A549 (cell line): Measurements from ENCODE around the gene DDN. TPM values are rescaled to one million over a fixed set of nuclear protein-coding genes. Genes with fewer than 3 reads are reported as not detected.
A peak's percentile ranks its signal among the peaks of the same experiment; 100 is the strongest.

Experiments used
- ATAC-seq, 2 experiments: fragments of 200-7000 bp in 1 of 2; fragments of >200 bp in 1 of 2; cut with Nextera tagmentation in 1 of 2; cut with Tn5 transposase in 1 of 2; 3 replicates each; pipeline versions ENCODE4 v1.8.0 to v1.9.1; 2018 to 2020; ENCODE audit warnings: mild to moderate bottlenecking in 1 of 2, moderate library complexity in 1 of 2
- CTCF ChIA-PET: fragments of 300-600 bp; sonication (Branson Sonifier 250); formaldehyde crosslinking; extraction: SDS; loops from one replicate; lab custom pipeline; 2021; ENCODE audit warnings: antibody characterized with exemption, inconsistent platforms; lab: Yijun Ruan, JAX
- POLR2A ChIA-PET: fragments of 350-600 bp; formaldehyde crosslinking; extraction: SDS; loops from one replicate; lab custom pipeline; 2021; ENCODE audit warnings: antibody characterized with exemption, inconsistent platforms; lab: Yijun Ruan, JAX
- DNase-seq, 2 experiments: peaks; one replicate each; pipeline versions ENCODE4 v3.0.0 to v3.0.0-alpha.2; 2011 to 2016; ENCODE audit warnings: low read depth in 1 of 2, low spot score in 1 of 2
- FAIRE-seq: peaks from 2 replicates; lab custom pipeline; 2011; peaks lifted over from hg19 to GRCh38; lab: Jason Lieb, UNC
- H3K27ac ChIP-seq, 2 experiments: fragments of >200 bp; sonication (Bioruptor Twin); formaldehyde crosslinking; 3 replicates each; pipeline ENCODE4 v1.5.1; 2016 to 2017
- H3K4me1 ChIP-seq: fragments of >200 bp; sonication (Bioruptor Twin); formaldehyde crosslinking; 3 replicates; pipeline ENCODE4 v1.6.1; 2016
- H3K4me2 ChIP-seq: fragments of >200 bp; sonication (Bioruptor Twin); formaldehyde crosslinking; 3 replicates; pipeline ENCODE4 v1.6.1; 2016
- H3K4me3 ChIP-seq: fragments of >200 bp; sonication (Bioruptor Twin); formaldehyde crosslinking; 3 replicates; pipeline ENCODE4 v1.5.1; 2016
- H3K9me3 ChIP-seq: fragments of >200 bp; sonication (Bioruptor Twin); formaldehyde crosslinking; 3 replicates; pipeline ENCODE4 v1.6.1; 2016
- CBX2 ChIP-seq: fragments of 200-600 bp; sonication (generic); IDR thresholded peaks from 2 replicates; pipeline ENCODE4 v1.6.1; 2016; ENCODE audit warnings: low read depth, mild to moderate bottlenecking, borderline replicate concordance
- CBX8 ChIP-seq: fragments of 200-600 bp; sonication (generic); IDR thresholded peaks from 2 replicates; pipeline ENCODE4 v1.6.1; 2016
- CEBPB ChIP-seq, 2 experiments: fragments of >200 bp in 1 of 2; sonication (Bioruptor Twin) in 1 of 2; formaldehyde crosslinking in 1 of 2; IDR thresholded peaks; 2 replicates each; pipeline ENCODE4 v1.6.1; 2012 to 2016
- CHD2 ChIP-seq: fragments of 150-350 bp; IDR thresholded peaks from 2 replicates; pipeline ENCODE4 v1.6.1; 2014; ENCODE audit warnings: low read length; ENCODE audit not compliant: partially characterized antibody
- EHF ChIP-seq: fragments of 250-450 bp; sonication (Bioruptor Pico); IDR thresholded peaks from 2 replicates; pipeline ENCODE4 v1.5.0; 2020; ENCODE audit warnings: mild to moderate bottlenecking
- EHMT2 ChIP-seq: fragments of 200-600 bp; sonication (generic); IDR thresholded peaks from 2 replicates; pipeline ENCODE4 v1.6.1; 2016; ENCODE audit warnings: antibody characterized with exemption, low read depth, mild to moderate bottlenecking, moderate library complexity
- ESRRA ChIP-seq: fragments of 150-350 bp; IDR thresholded peaks from 2 replicates; pipeline ENCODE4 v1.6.1; 2014; ENCODE audit warnings: mild to moderate bottlenecking, low read length, borderline replicate concordance
- FOSL2 ChIP-seq, 2 experiments: fragments of 450-650 bp in 1 of 2; fragments of >200 bp in 1 of 2; sonication (Bioruptor Twin) in 1 of 2; formaldehyde crosslinking; IDR thresholded peaks; 2 replicates each; pipeline versions ENCODE4 v1.5.0 to v1.6.1; 2016 to 2020; ENCODE audit warnings: mild to moderate bottlenecking in 1 of 2, moderate library complexity in 1 of 2
- FOXS1 ChIP-seq: fragments of 250-450 bp; sonication (Bioruptor Pico); IDR thresholded peaks from 2 replicates; pipeline ENCODE4 v1.5.0; 2020; ENCODE audit warnings: mild to moderate bottlenecking, moderate library complexity
- GATA3 ChIP-seq: IDR thresholded peaks from 2 replicates; pipeline ENCODE4 v1.6.1; 2012; ENCODE audit warnings: borderline replicate concordance
- HEYL ChIP-seq: fragments of 250-450 bp; sonication (Bioruptor Pico); IDR thresholded peaks from 2 replicates; pipeline ENCODE4 v1.8.0; 2021; ENCODE audit warnings: mild to moderate bottlenecking, moderate library complexity
- HOXB5 ChIP-seq: fragments of 250-450 bp; sonication (Bioruptor Pico); IDR thresholded peaks from 2 replicates; pipeline ENCODE4 v1.5.0; 2020; ENCODE audit warnings: mild to moderate bottlenecking, moderate library complexity
- JUNB ChIP-seq: fragments of >200 bp; sonication (Bioruptor Twin); formaldehyde crosslinking; IDR thresholded peaks from 2 replicates; pipeline ENCODE4 v1.6.1; 2016
- KDM5A ChIP-seq: fragments of 200-600 bp; sonication (generic); IDR thresholded peaks from 2 replicates; pipeline ENCODE4 v1.6.1; 2016; ENCODE audit warnings: antibody characterized with exemption, mild to moderate bottlenecking
- MYC ChIP-seq: IDR thresholded peaks from 2 replicates; pipeline ENCODE4 v1.6.1; 2012; ENCODE audit warnings: mild to moderate bottlenecking, inconsistent platforms, low read length, improper control_type of control experiment, borderline replicate concordance
- NFE2L2 ChIP-seq: fragments of 150-350 bp; conservative IDR thresholded peaks from 2 replicates; pipeline ENCODE4 v1.6.1; 2014; ENCODE audit warnings: low read length
- POLR2AphosphoS2 ChIP-seq: conservative IDR thresholded peaks from 2 replicates; pipeline ENCODE4 v1.6.1; 2012; ENCODE audit warnings: low read length, improper control_type of control experiment, inconsistent platforms
- RNF2 ChIP-seq: fragments of 200-600 bp; sonication (generic); IDR thresholded peaks from 2 replicates; pipeline ENCODE4 v1.6.1; 2016; ENCODE audit warnings: low read depth, mild to moderate bottlenecking, antibody characterized with exemption, moderate library complexity, borderline replicate concordance
- TFCP2L1 ChIP-seq: fragments of 250-450 bp; sonication (Bioruptor Pico); IDR thresholded peaks from 2 replicates; pipeline ENCODE4 v1.5.0; 2021; ENCODE audit warnings: mild to moderate bottlenecking
- ZFP36 ChIP-seq: fragments of 450-650 bp; IDR thresholded peaks from 2 replicates; pipeline ENCODE4 v1.6.1; 2014; ENCODE audit warnings: borderline replicate concordance; ENCODE audit not compliant: partially characterized antibody
- ZNF302 ChIP-seq: fragments of 250-450 bp; sonication (Bioruptor Pico); IDR thresholded peaks from 2 replicates; pipeline ENCODE4 v1.9.0; 2021; ENCODE audit warnings: inconsistent platforms, mild to moderate bottlenecking, moderate library complexity
- WGBS: methylation state at CpG from one replicate; pipeline ENCODE4 v1.1.6; 2017; ENCODE audit errors: missing lambda C conversion rate; 5-methylcytosine and 5-hydroxymethylcytosine counted together
- polyA plus RNA-seq, 4 experiments: library from polyadenylated mRNA; depleted of rRNA in 3 of 4; stranded (reverse); fragments of >200 nt; fragmentation: RNase III in 1 of 4; extraction: RNeasy Plus Mini Kit Qiagen cat#74134 plus additional on column Dnase treatment in 1 of 4; gene quantifications; 2 replicates in 3 of 4; 3 replicates in 1 of 4; pipeline ENCODE4 v1.2.3, GENCODE V29; 2011 to 2017
- TF ChIP-seq, protein P1 (sequence below): fragments of 250-450 bp; sonication (Bioruptor Pico); IDR thresholded peaks from 2 replicates; pipeline ENCODE4 v1.5.0; 2020; ENCODE audit warnings: low read depth, mild to moderate bottlenecking, moderate library complexity
- TF ChIP-seq, protein P2 (sequence below): fragments of 200-600 bp; sonication (generic); IDR thresholded peaks from 2 replicates; pipeline ENCODE4 v1.6.1; 2016; ENCODE audit warnings: antibody characterized with exemption, mild to moderate bottlenecking, moderate library complexity
- TF ChIP-seq, protein P3 (sequence below): fragments of >200 bp; sonication (Bioruptor Twin); formaldehyde crosslinking; IDR thresholded peaks from 3 replicates; pipeline ENCODE4 v1.6.1; 2016
- TF ChIP-seq, protein P4 (sequence below): IDR thresholded peaks from 2 replicates; pipeline ENCODE4 v1.6.1; 2012

The DDN gene
- polyA plus RNA-seq, 2 of the 4 experiments (the other 2 are of a cell fraction): 0.12 to 0.50 TPM

DNA sequence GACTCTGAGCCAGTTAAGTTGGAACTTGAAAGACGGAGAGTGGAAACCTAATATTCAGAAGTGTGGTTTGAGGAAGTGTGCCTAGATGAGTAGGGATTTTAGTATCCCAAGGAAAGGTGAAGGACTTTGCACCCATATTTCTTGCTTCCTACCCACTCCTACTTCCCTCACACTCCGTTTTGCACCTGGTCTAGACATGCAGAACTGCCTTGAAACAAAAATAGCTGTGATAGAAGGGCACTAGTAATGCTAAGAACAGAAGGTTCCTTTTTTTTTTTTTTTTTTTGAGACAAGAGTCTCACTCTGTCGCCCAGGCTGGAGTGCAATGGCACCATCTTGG, 41.2 kb downstream of the DDN start:
- POLR2A ChIA-PET: interaction anchor here (0.6 to 1.6 kb wide), 8 partner anchors 10 to 408 kb away, joined by 3 to 10 read pairs (median 4); partner anchors contain the start of genes DDX23, FKBP11 and RND1
- 38% methylated on average over 3 of the region's 3 CpGs for WGBS
- H3K4me1 ChIP-seq: peaks cover 10% of the 10 kb centered on the region
- H3K4me2 ChIP-seq: peak overlapping the region; percentile 79
- no peak for DNase-seq
- no peak for ATAC-seq
- no peaks in the 10 kb centered on the region for H3K9me3 ChIP-seq
- CTCF ChIA-PET: interaction anchor here (1.4 to 77.5 kb wide), 3 partner anchors 4 to 55 kb away, joined by 4 to 2584 read pairs (median 2584); partner anchors contain the start of genes ARF3, DDN, FKBP11 and PRKAG1
- no peak for FAIRE-seq
- H3K27ac ChIP-seq: peak overlapping the region; percentile 95
- H3K4me3 ChIP-seq: peak overlapping the region; percentile 79
- TF ChIP-seq EHMT2 (no peak), KDM5A (no peak), RNF2 (no peak), HEYL (CRISPR knock-in tag) (no peak), POLR2AphosphoS2 (no peak), CEBPB (IDR thresholded peaks at IDR 0.05) (no peak), CBX2 (no peak)
- TF ChIP-seq, protein P1, sequence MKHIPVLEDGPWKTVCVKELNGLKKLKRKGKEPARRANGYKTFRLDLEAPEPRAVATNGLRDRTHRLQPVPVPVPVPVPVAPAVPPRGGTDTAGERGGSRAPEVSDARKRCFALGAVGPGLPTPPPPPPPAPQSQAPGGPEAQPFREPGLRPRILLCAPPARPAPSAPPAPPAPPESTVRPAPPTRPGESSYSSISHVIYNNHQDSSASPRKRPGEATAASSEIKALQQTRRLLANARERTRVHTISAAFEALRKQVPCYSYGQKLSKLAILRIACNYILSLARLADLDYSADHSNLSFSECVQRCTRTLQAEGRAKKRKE (CRISPR knock-in tag): no peak
- TF ChIP-seq, protein P2, sequence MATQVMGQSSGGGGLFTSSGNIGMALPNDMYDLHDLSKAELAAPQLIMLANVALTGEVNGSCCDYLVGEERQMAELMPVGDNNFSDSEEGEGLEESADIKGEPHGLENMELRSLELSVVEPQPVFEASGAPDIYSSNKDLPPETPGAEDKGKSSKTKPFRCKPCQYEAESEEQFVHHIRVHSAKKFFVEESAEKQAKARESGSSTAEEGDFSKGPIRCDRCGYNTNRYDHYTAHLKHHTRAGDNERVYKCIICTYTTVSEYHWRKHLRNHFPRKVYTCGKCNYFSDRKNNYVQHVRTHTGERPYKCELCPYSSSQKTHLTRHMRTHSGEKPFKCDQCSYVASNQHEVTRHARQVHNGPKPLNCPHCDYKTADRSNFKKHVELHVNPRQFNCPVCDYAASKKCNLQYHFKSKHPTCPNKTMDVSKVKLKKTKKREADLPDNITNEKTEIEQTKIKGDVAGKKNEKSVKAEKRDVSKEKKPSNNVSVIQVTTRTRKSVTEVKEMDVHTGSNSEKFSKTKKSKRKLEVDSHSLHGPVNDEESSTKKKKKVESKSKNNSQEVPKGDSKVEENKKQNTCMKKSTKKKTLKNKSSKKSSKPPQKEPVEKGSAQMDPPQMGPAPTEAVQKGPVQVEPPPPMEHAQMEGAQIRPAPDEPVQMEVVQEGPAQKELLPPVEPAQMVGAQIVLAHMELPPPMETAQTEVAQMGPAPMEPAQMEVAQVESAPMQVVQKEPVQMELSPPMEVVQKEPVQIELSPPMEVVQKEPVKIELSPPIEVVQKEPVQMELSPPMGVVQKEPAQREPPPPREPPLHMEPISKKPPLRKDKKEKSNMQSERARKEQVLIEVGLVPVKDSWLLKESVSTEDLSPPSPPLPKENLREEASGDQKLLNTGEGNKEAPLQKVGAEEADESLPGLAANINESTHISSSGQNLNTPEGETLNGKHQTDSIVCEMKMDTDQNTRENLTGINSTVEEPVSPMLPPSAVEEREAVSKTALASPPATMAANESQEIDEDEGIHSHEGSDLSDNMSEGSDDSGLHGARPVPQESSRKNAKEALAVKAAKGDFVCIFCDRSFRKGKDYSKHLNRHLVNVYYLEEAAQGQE: no peak

DNA sequence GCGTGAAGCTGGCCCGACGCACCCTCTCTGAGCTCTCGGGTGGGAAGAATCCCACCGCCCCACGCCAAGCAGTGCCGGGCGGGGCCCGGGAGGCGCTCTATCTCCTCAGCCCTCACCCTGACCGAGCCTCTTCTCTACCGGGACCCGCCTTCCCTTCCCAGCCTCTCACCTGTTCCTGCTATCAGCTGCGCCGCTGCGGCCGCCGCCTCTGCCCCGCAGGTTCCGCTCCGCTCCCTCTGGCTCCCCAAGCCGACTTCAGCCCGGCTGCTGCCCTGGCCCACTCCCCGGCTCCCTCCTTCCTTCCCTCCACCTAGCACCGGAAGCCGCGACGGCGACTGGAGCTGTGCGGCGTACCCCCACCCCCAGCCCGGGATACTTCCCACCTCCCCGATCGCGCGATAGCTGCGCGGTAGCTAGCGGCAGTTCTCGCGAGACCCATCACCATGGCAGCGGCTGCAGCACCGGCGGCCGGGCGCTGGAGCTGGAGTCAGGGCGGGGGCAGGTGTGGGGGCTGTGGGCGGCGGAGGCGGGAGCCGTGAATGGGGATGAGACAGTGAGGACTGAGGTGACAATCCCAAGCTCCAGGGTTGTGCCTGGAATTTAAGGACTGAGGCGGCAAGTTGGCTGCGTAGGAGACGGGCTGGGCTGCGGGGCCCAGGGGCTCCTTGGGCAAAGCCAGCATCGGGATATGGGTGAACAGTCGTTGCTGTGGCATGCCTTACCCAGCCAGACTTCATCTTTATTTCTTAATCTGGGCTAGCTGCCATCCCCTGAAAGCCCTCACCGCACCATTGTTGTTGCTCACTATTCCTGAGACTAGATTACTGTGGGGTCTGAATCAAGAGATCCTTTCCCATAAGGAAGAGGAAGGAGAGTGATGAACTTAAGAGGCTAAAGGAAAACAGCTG, 41.8 kb downstream of the DDN start, which contains the start of gene ARF3:
TSS of gene ARF3 (minus strand) at position 347 of the 908 bp plus-strand sequence. CDS start 16,392 bp downstream, outside the sequence.
- WGBS: 1% methylated on average over 37 of the region's 58 CpGs
- Histone ChIP-seq H3K4me2 (peak within 1 kb of the TSS; percentile 79), H3K27ac (peak within 1 kb of the TSS; percentile 95), H3K4me3 (peak within 1 kb of the TSS; percentile 79), H3K4me1 (peaks cover 10% of the 10 kb centered on the region), H3K9me3 (no peaks in the 10 kb centered on the region)
- FAIRE-seq (no peak), DNase-seq (peak; percentile 95 to 96), ATAC-seq (peak; percentile 87 to 94)
- ChIA-PET POLR2A (interaction anchor here (0.6 to 1.6 kb wide), 14 partner anchors 9 to 409 kb away, joined by 3 to 10 read pairs (median 4); partner anchors contain the start of genes DDX23, FKBP11 and RND1), CTCF (interaction anchor here (0.6 to 77.5 kb wide), 5 partner anchors 3 to 221 kb away, joined by 3 to 2584 read pairs (median 4); partner anchors contain the start of genes ARF3, DDN, FKBP11 and PRKAG1)
- TF ChIP-seq CBX8: no peak
- TF ChIP-seq FOXS1 (CRISPR knock-in tag): no peak
- no peak for TF ChIP-seq MYC
- TF ChIP-seq ZFP36: no peak
- no peak for TF ChIP-seq FOSL2 (IDR thresholded peaks at IDR 0.05)
- no peak for TF ChIP-seq FOSL2 (CRISPR knock-in tag; IDR thresholded peaks at IDR 0.05)
- no peak for TF ChIP-seq HOXB5 (CRISPR knock-in tag)
- no peak for TF ChIP-seq ESRRA
- TF ChIP-seq NFE2L2: no peak
- no peak for TF ChIP-seq ZNF302 (CRISPR knock-in tag)
- TF ChIP-seq GATA3: peak; percentile 93
- TF ChIP-seq, protein P3, sequence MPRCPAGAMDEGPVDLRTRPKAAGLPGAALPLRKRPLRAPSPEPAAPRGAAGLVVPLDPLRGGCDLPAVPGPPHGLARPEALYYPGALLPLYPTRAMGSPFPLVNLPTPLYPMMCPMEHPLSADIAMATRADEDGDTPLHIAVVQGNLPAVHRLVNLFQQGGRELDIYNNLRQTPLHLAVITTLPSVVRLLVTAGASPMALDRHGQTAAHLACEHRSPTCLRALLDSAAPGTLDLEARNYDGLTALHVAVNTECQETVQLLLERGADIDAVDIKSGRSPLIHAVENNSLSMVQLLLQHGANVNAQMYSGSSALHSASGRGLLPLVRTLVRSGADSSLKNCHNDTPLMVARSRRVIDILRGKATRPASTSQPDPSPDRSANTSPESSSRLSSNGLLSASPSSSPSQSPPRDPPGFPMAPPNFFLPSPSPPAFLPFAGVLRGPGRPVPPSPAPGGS: 0 out of 3 replicates have a peak, but pooled peaks have one; percentile 33
- TF ChIP-seq EHF (CRISPR knock-in tag): no peak
- peak; percentile 99 for TF ChIP-seq CHD2
- TF ChIP-seq JUNB: no peak
- no peak for TF ChIP-seq TFCP2L1 (CRISPR knock-in tag)
- TF ChIP-seq, protein P2: peak; percentile 100
- TF ChIP-seq, protein P4, sequence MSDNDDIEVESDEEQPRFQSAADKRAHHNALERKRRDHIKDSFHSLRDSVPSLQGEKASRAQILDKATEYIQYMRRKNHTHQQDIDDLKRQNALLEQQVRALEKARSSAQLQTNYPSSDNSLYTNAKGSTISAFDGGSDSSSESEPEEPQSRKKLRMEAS: no peak; the same call in 1 of the 2 replicates
